Parathyroid adenoma (tissue), 2 donors: ENCODE results near the gene GALNT9.

Experiments used
- H2AFZ ChIP-seq: fragments of 300-600 bp; sonication (generic); one replicate; pipeline ENCODE4 v1.7.0; 2017; ENCODE audit warnings: antibody characterized with exemption, mild to moderate bottlenecking
- H3K27ac ChIP-seq: fragments of 300-600 bp; sonication (generic); one replicate; pipeline ENCODE4 v1.7.0; 2017
- H3K27me3 ChIP-seq: fragments of 300-600 bp; sonication (generic); one replicate; pipeline ENCODE4 v1.7.0; 2017; ENCODE audit warnings: low read length; ENCODE audit not compliant: control insufficient read depth, insufficient read depth
- H3K36me3 ChIP-seq: fragments of 300-600 bp; sonication (generic); one replicate; pipeline ENCODE4 v1.7.0; 2017; ENCODE audit warnings: low read length; ENCODE audit not compliant: control insufficient read depth, insufficient read depth
- H3K4me1 ChIP-seq: fragments of 300-600 bp; sonication (generic); one replicate; pipeline ENCODE4 v1.7.0; 2017; ENCODE audit warnings: control low read depth
- H3K4me2 ChIP-seq: fragments of 300-600 bp; sonication (generic); one replicate; pipeline ENCODE4 v1.7.0; 2017; ENCODE audit warnings: low read length
- H3K4me3 ChIP-seq: fragments of 300-600 bp; sonication (generic); one replicate; pipeline ENCODE4 v1.7.0; 2017; ENCODE audit warnings: low read depth, low read length
- H3K79me2 ChIP-seq: fragments of 300-600 bp; sonication (generic); one replicate; pipeline ENCODE4 v1.7.0; 2017; ENCODE audit warnings: control low read depth
- H3K9ac ChIP-seq: fragments of 300-600 bp; sonication (generic); one replicate; pipeline ENCODE4 v1.7.0; 2017; ENCODE audit warnings: mild to moderate bottlenecking
- H3K9me3 ChIP-seq: fragments of 300-600 bp; sonication (generic); one replicate; pipeline ENCODE4 v1.7.0; 2017; ENCODE audit warnings: low read length; ENCODE audit not compliant: control insufficient read depth
- CTCF ChIP-seq: fragments of 300-600 bp; sonication (generic); IDR thresholded peaks from one replicate; pipeline ENCODE4 v1.7.0; 2017; ENCODE audit warnings: antibody characterized with exemption, mild to moderate bottlenecking
- donor health status: primary hyperparathyroidism.

GALNT9 gene

GRCh38 chr12:132258543-132258942 is 70.8 kb downstream of the GALNT9 start:
- no peaks in the 10 kb centered on the region for H3K79me2 ChIP-seq
- no peaks in the 10 kb centered on the region for H3K36me3 ChIP-seq
- H3K9me3 ChIP-seq = no peaks in the 10 kb centered on the region
- no peak overlapping the region for H3K4me2 ChIP-seq
- H3K4me1 ChIP-seq = no peaks in the 10 kb centered on the region
- no peak overlapping the region for H2AFZ ChIP-seq
- no peak overlapping the region for H3K27ac ChIP-seq
- H3K9ac ChIP-seq = no peak overlapping the region
- no peak for TF ChIP-seq CTCF
- no peaks in the 10 kb centered on the region for H3K27me3 ChIP-seq
- no peak overlapping the region for H3K4me3 ChIP-seq

- Histone ChIP-seq H3K4me1 (no peaks in the 10 kb centered on the region), H3K36me3 (no peaks in the 10 kb centered on the region), H3K27ac (no peak overlapping the region), H3K79me2 (no peaks in the 10 kb centered on the region), H3K9me3 (no peaks in the 10 kb centered on the region), H3K27me3 (no peaks in the 10 kb centered on the region), H3K4me3 (no peak overlapping the region), H2AFZ (no peak overlapping the region), H3K4me2 (no peak overlapping the region), H3K9ac (no peak overlapping the region)
- no peak for TF ChIP-seq CTCF
Observed at GRCh38 chr12:132257955-132258490, 71.4 kb downstream of the GALNT9 start.

GRCh38 chr12:132257206-132257954 is 72.0 kb downstream of the GALNT9 start:
- H3K79me2 ChIP-seq = no peaks in the 10 kb centered on the region
- no peaks in the 10 kb centered on the region for H3K27me3 ChIP-seq
- H3K4me1 ChIP-seq = no peaks in the 10 kb centered on the region
- no peak overlapping the region for H2AFZ ChIP-seq
- TF ChIP-seq CTCF = no peak
- H3K27ac ChIP-seq = no peak overlapping the region
- H3K4me3 ChIP-seq = no peak overlapping the region
- no peaks in the 10 kb centered on the region for H3K36me3 ChIP-seq
- H3K9me3 ChIP-seq = no peaks in the 10 kb centered on the region
- H3K4me2 ChIP-seq = no peak overlapping the region
- no peak overlapping the region for H3K9ac ChIP-seq

- no peaks in the 10 kb centered on the region for H3K27me3 ChIP-seq
- H3K4me1 ChIP-seq = no peaks in the 10 kb centered on the region
- no peaks in the 10 kb centered on the region for H3K79me2 ChIP-seq
- no peak overlapping the region for H3K4me3 ChIP-seq
- H3K36me3 ChIP-seq = no peaks in the 10 kb centered on the region
- no peaks in the 10 kb centered on the region for H3K9me3 ChIP-seq
- H2AFZ ChIP-seq = no peak overlapping the region
- H3K27ac ChIP-seq = no peak overlapping the region
- TF ChIP-seq CTCF = no peak
- H3K9ac ChIP-seq = no peak overlapping the region
- no peak overlapping the region for H3K4me2 ChIP-seq
Observed at GRCh38 chr12:132256646-132257045, 72.7 kb downstream of the GALNT9 start.

- no peaks in the 10 kb centered on the region for H3K27me3 ChIP-seq
- H3K4me3 ChIP-seq = no peak overlapping the region
- no peaks in the 10 kb centered on the region for H3K9me3 ChIP-seq
- no peaks in the 10 kb centered on the region for H3K36me3 ChIP-seq
- no peak overlapping the region for H2AFZ ChIP-seq
- H3K4me2 ChIP-seq = no peak overlapping the region
- H3K79me2 ChIP-seq = no peaks in the 10 kb centered on the region
- no peaks in the 10 kb centered on the region for H3K4me1 ChIP-seq
- H3K27ac ChIP-seq = no peak overlapping the region
- no peak overlapping the region for H3K9ac ChIP-seq
- TF ChIP-seq CTCF = no peak
Observed at GRCh38 chr12:132255642-132256041, 73.7 kb downstream of the GALNT9 start.
